Skin of body (tissue), 2 donors: Measurements from ENCODE around the gene ARHGAP28. TPM values are rescaled to one million over a fixed set of nuclear protein-coding genes. Genes with fewer than 3 reads are reported as not detected.
A peak's percentile ranks its signal among the peaks of the same experiment; 100 is the strongest.

Experiments used
- DNase-seq: peaks from one replicate; lab custom pipeline; 2025; lab: John Stamatoyannopoulos, UW
- total RNA-seq: library from RNA; depleted of rRNA; stranded (reverse); fragments of >200 nt; gene quantifications from one replicate; pipeline ENCODE4 v1.2.3, GENCODE V29; 2014

ARHGAP28 gene
- total RNA-seq, 1 donor from 2014 or later, result 42.6 TPM

DNA sequence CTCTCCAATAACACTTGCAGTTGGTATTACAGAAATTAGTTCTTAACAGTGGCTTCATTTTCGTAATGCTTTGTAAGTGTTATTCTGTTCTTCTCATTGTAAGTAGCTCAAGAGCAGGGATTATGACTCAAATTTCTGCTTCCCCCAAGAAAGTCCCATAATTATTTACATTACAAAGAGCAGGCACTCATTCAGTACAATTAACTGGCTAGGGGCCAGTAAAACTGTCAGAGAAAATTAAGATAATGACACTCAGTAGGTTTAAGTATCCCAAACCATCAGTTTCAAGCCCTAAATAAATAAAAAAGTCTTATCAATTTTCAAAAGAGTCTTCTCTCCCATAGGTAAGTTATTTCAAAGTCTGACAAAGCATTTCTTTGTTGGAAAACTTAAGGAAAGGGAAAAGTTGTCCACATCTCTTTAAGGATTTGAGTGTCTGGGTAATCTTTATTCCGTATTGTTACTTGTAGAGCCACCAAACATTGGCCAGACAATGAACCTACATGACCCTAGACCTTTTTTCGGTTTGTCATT lies 137.1 kb downstream of the ARHGAP28 start:
- DNase-seq, result no peak

DNA sequence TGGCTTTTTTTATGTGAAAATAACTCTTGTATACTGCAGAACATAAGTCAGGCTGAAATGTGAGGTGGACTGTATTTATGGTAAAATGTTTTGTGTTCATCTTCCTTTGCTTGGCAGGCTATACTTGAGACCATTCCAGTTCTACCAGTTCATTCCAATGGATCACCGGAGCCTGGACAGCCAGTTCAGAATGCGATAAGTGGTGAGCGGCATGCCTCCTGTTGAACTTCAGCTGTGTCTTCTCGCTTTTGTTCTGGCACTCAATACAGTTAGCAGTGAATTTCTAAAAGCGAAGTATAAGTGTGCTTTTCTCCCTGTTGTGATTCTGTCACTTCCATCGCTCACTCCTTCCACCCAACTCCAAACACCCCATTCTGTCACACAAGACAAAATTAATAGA lies 138.5 kb downstream of the ARHGAP28 start:
- DNase-seq, result no peak

DNA sequence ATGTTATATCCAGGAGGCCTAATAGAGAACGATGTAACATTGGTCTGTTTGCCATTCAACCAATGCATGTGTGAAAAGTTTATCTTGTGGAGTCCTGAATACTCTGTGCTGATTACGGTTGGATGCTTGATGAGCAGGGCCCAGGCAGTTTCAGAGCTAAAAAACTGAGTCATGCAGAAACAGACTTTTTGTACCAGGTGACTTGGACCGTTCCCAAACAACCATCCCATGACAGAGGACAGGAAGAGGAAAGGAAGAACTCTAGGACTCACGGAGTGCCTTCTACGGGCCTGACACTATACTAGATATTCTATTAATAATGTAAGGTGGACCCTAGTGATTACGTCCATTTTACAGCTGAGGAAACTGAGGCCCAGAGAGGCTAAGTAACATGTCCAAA lies 142.1 kb downstream of the ARHGAP28 start:
- no peak for DNase-seq

DNA sequence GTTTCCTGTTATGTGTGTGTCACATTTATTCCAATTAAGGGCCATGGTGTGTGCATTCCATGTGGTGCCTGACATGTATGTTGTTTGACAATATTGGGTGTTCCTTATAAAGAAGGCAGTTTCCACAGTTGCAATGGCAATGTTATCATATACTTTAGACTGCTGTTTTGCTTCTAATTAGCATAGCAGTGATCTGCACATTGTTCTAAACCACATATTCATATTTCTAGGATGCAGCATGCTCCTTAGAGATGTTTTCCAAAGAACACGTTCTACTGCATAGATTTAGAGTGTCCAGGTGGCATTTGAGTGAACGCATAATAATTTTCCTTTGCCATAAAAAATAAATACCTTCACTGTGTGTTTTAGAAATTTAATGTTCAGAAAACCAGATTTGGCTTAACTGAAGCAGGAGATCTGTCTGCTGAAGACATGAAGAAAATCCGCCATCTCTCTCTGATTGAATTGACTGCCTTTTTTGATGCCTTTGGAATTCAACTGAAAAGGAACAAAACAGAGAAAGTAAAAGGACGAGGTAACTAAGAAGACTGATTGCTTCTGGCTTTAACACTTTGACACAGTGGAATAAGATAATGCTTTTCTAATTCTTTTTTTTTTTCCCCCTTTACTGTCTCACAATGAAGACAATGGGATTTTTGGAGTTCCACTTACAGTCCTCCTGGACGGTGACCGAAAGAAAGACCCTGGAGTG lies 143.7 kb downstream of the ARHGAP28 start:
- no peak for DNase-seq

DNA sequence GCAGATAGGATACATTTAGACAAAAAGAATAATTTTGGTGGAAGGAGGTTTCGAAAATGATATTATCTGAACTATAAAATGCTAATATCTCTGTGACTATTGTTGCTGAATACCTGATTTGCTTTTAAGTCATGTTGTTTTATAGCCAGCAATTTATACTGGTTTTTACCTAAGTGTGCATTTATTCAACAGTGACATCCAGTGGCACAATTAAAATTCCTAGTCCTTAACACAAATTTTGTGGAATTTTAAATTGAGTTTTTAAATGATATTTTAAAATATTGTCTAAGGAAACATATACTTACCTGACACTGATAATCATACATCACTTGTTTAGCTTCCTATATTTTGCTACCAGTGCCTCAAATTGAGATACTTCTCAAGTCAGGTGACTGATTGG lies 144.8 kb downstream of the ARHGAP28 start:
- DNase-seq, result no peak

DNA sequence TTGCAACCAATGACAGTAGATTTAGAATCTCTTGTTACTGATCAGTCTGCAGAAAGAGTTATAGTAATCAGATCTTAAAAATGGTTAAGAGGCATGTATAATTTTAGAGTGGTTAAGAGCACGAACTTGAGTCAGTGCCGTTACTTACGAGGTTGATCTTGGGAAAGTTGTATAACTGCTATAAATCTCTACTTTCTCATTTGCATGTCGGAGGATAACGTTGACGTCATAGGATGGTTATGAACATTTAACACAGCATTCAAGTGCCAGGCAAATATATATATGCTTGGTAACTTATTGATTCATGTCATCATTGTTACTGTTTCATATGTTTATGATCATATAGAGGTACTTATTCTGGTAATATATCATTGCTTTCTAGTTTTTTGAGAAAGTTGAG lies 146.2 kb downstream of the ARHGAP28 start:
- DNase-seq, result peak; percentile 33

DNA sequence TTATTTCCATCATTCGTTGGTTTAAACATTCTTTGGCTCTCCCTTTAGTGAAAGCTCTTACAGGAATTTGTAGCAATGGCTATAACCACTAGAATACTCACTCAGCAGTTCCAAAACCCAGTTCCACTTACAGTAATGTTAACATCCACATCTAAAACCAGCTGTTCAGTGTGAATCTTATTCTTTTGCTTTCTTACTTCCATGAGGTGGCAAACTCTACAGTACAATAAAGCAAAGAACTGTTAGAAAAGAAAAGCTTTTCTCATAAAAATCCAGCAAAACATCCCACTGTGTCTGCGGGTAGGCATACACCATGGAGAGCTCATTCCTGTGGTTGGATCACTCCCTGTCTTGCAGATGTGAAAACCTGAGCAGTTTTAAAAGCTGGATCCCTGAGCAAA lies 147.1 kb downstream of the ARHGAP28 start:
- DNase-seq, result peak; percentile 84

DNA sequence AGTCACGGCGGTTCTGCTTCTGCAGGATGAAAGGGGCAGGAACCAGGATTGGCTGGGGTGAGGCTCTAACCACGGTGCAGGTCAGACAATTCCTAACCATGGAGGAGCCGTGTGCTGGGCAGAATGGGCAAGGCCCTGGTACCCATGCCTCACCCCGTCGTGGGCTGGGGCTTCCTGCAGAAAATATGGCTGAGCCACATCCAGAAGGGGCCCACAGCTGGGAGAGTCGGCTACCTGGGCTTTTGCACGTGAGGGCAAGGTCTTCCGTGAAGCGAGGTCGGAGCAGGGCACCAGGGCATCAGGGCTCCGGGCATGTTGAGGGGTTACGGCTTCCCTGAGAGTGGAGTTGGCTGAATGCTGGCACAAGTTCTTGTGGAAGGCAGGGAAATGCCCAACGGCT lies 147.8 kb downstream of the ARHGAP28 start:
- DNase-seq, result no peak

DNA sequence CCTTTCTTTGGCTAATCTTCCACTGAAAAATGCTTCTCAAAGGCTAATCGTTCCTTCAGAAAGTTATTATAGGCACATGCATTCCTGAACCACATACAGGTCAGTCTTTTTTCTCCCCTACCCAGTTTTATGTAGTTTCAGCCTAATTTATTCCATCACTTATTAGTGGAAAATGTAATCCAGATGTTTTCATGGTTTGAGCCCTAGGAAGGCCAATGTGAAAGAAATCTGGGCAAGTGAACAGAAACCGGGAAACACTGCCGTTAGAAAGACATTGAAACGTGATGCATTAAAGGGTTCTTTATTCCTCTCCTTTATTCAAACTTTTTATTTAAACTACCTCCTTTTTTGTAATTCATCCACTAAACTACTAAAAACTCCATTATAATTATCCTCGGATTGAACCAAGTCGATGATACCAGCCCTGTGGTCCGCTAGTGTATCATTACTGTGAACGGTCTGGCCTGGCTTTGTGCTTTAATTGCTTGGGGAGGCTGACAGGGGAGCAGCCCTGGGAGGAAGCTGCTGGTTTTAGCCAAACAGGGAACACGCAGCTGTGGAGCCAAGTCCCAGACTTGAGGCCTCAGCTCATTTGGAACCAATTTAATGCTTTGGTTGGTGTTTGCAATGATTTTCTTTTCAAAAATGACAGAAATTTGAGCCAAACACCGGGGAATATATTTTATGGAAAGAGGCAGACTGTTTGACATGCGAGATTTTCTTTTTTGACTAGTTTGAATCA lies 149.2 kb downstream of the ARHGAP28 start:
- peak; percentile 80 for DNase-seq

DNA sequence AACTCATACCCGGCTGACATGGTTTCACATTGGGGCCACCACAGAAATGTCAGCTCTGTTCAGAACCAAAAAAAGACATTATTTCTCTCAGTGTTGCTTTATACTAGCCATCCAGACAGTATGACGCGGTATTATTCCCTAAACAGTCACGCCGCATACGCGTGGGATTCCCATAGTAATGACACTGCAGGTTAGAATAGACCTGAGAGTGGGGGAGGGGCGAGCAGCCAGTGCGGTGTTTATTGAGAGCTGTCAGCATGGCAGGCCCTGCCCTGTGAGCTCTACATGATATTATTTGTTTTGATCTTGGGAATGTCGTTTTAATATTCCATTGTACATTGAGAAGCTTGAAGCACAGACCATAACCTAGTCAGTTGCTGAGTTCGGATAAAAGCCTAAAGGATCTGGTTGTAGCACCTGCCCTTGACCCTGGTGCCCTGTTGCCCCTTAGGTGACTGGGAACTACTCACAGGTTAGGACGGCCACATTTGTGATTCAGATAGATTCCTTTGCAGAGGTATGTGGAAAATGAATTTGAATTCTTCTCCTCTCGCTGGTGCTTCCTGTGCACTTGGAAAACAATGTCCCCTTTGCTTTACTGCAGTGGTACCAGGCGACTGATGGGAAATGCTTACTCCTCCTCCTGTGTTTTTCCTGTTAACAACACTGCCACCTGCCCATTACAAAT lies 150.1 kb downstream of the ARHGAP28 start:
- DNase-seq, result no peak

DNA sequence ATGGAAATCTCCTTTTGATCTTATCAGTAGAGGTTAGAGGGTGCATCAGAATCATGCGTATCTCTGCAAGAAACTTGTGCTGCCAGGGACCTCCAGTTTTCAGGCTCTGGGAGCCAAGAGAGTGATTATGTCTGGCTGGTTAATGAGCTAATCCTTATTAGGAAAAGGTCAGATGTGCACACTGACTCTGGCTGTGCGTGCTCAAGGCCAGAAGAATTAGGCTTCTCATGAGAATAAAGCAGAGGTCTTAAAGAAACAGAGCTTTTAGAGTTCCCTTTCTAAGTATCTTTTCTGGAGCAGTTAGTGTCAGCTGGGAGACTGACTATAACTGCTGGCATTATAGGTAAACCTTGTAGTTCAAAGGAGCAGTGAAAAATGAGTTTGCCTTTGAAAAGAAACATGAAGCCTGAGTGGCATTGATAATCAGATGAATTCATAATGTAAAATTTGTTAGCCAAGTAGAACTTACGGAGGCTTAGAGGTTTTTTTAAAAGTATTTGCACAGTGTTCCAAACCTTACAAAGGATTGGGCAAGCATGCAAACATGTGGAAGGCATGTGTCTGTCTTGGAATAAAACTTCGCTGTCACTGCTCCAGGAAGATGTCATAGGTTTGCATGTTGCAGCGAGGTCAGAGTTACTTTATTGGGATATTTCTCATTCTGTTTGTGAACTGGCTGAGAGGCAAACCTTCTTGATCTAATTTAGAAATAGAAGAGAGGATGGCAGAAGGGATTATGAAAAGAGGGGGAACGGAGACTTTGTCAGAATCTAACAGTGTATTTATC lies 151.7 kb downstream of the ARHGAP28 start:
- DNase-seq, result peak; percentile 99

DNA sequence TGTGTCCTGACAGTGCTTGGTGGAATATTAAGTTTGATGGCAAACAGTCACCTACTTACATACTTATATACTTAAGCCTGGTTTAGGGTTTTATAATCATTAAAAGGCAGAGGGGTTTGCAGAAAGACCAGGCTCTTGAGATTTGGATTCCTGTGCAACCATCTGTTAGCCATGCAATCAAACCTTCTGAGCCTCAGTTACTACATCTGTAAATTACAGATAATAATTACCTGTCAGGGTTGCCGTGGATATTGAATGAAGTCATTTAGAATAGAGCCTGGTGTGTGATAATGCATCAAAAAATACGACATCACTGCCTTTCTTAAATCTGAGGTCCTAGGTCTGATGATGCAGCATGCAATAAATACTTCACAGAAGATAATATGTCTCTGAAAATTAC lies 152.9 kb downstream of the ARHGAP28 start:
- no peak for DNase-seq

DNA sequence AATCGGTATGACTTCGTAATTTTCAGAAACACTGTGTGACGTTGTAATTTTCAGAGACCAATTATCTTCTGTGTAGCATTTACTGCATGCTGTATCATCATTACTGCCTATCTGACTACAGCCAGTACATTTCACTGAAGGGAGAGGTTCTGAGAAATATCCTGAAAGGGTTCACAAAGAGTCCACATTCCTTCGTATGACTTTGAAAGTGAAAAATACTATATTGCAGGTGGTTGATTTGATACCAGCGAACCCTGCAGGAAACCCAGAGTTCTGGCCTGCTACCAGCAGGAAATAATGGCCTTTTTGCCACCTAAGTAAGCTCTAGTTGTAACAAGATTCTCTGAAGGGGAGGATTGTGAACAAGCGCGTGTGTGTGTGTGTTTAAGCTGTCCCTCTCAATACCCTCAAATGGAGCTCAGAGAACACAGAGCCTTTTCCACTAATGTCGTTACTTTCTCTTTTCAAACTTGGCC lies 155.5 kb downstream of the ARHGAP28 start:
- peak; percentile 52 for DNase-seq

DNA sequence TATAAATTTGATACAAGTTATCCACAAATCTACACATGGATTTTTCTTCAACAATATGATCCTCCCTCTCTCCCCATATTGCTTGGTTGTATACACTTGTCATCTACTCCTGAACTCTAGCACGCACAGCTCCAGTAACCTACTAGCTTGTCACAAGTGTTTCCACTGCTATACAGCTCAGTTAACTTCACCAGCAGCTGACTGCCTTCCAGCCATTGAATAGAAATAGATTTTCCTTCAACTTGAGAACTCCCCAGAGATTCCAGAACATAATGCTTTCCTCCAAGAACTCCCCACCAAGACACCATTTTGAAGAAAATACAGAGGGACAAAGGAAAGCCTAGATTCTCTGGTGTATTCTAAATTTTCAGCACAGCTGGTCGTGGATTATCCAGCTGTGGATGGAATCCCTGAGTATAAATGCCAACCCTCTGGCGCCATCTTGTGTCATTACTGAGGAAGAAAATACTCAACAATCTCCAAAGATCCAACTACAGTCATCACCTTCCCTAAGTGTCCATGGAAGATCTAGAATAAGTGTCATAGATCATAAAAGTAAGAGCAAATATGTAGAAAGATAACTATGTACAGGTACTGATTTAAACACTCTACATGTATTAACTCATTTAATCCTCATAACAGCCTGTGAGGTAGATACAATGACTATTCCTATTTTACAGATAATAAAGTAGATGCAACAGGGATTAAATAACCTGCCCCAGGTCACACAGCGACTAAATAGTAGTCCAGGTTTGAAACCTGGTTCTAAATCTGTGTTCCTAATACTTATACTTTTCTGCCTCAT lies 156.7 kb downstream of the ARHGAP28 start:
- DNase-seq, result peak; percentile 88

DNA sequence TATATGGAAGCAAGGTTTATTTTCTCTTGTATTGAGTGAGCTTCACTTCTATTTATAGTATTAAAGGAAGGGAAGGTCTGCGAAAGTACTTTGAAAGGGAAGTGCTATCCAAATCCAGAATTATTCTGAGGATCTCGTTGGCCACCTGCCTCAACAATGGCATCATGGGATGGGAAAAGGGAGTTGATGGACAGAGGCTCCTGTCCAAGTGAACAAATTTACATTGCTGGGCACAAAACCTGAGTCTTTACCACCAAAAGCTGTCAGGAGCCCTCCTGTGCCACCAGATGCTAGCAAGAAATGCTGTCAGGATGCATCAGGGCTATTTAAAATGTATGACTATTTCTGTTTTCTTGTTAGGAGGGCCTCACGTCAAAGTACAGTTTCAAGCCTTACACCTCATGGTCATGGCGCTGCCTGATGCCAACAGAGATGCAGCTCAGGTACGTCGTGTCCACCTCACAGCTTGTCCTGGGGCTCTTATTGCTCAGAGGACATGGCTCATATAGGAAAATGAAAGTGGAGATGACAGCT lies 157.3 kb downstream of the ARHGAP28 start:
- DNase-seq, result no peak

DNA sequence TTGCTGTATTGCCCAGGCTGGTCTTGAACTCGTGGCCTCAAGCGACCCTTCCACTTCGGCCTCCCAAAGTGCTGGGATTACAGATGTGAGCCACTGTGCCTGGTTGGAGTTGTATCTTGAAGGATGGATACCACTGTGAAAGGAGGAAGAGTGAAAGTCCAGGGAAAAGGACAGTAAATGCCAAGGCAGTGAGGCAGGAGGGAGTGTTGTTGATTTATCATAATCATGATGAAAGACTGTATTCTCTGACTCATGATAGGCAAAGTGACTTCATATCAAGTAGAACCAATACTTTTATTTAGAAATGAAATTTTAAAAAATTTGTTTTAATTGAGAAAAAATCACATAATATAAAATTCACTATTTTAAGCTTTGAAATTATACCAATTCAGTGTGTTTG lies 162.3 kb downstream of the ARHGAP28 start:
- no peak for DNase-seq

DNA sequence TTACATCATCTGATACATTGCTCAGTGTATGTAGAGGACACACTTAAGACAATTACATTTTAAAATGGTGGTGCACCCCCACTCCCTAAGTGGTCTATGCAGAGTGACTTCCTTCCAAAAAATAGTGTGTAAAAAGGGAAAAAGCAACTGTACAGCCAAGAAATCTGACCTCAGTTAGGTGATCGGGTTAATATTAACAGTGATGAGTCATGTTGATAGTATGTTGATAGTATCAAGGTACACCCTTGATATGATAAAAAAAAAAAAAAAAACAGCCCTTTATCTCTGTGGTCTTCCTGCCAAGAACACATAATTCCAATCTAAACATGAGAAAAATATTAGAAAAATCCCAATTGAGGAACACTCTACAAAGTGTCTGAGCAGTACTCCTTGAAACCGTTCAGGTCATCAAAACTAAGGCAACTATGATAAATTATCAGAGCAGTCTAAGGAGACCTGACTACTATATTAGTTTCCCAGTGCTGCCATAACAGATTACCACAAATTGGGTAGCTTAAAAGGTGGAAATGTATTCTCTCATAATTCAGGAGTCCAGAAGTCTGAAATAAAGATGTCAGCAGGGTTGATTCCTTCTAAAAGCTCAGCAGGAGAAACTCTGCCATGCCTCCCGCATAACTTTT lies 171.9 kb downstream of the ARHGAP28 start:
- DNase-seq, result no peak

DNA sequence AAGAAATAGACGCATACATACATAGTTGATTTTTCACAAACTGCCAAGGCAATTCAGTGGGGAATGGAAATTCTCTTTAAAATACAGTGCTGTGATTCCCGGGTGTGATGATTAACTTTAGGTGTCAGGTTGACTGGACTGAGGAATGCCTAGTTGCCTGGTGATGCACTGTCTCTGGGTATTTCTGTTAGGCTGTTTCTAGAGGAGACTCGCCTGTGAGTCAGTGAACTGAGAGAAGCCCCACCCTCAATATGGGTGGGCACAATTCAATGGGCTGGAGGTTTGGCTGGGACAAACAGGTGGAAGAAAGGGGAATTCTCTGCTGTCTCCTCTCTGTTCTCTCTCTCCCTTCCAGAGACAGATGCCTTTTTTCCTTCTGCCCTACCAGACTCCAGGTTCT lies 187.6 kb downstream of the ARHGAP28 start:
- DNase-seq, result no peak

DNA sequence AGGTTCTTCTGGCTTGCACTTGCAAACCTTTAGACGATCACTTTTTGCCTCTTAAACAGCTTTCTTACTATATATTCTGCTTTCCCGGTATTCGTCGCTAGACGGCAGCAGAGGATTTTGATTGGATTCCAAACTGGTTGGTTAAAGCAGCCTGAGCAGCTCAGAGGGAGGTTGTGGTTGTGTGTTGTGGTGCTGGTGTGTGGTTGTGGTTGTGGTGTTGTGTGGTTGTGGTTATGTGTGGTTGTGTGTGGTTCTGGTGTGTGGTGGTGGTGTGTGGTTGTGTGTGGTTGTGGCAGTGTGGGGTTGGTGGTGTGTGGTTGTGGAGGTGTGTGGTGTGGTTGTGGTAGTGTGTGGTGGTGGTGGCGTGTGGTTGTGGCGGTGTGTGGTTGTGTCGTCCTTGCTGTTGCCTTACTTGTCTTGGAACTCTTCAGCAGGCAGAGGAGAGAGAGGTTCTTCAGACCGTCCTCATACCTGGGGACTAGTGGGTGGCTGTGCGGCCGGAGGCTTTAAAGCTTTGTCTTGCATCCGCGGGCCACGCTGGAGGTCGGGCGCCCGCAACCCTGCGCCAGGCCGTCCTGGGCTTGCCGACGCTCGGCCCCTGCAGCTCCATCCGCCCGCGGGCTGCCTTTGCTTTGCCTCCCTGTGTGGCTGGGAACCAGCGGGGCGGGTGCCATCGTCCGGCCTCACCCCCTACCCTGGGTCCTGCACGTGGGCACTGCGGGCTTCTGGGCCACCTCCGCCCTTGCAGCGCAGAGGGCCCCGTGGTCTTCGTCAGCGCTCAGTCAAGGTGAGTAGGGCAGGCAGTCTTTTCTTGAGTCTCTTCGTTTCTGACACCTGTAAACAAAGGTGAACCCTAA lies 190.8 kb downstream of the ARHGAP28 start:
- peak; percentile 15 for DNase-seq
